Measurements from ENCODE around the gene DLGAP4. TPM values are rescaled to one million over a fixed set of nuclear protein-coding genes. Genes with fewer than 3 reads are reported as not detected.

DLGAP4 gene
- total RNA-seq, 2 donors from 2014 or later, result 62.9 to 78.2 TPM

- Histone ChIP-seq H3K4me1 (ENCODE audit: control insufficient read depth, insufficient read depth, low read length) (peaks cover 4% of the 10 kb centered on the region), H3K27me3 (ENCODE audit: control insufficient read depth, insufficient read depth, low read length, poor library complexity, severe bottlenecking) (peaks cover 4% of the 10 kb centered on the region), H3K4me3 (ENCODE audit: low read length) (no peak overlapping the region), H3K36me3 (ENCODE audit: control insufficient read depth, insufficient read depth, low read length) (peaks cover 13% of the 10 kb centered on the region), H3K27ac (ENCODE audit: low read depth, low read length) (no peak overlapping the region), H3K9me3 (ENCODE audit: control insufficient read depth, low read length) (no peaks in the 10 kb centered on the region), H3K9ac (ENCODE audit: extremely low read depth, low read length, poor library complexity, severe bottlenecking) (no peak overlapping the region)
- Mint-ChIP-seq H3K27me3 (ENCODE audit: insufficient read depth) (peaks cover 22% of the 10 kb centered on the region), H3K27ac (no peak overlapping the region), H3K4me3 (no peak overlapping the region), H3K36me3 (ENCODE audit: low read depth) (peaks cover 17% of the 10 kb centered on the region), H3K4me1 (peaks cover 15% of the 10 kb centered on the region), H3K9me3 (no peaks in the 10 kb centered on the region)
- WGBS, 2 experiments (ENCODE audit: insufficient coverage in 1 of 2, insufficient read length in 1 of 2), result 83 to 90% methylated on average over 7 of the region's 7 CpGs
- no peak for DNase-seq
- no peak for TF ChIP-seq CTCF (conservative IDR thresholded peaks at IDR 0.05)
Measured at GRCh38 chr20:36260316-36260715, 45.8 kb upstream of the DLGAP4 start.

- Histone ChIP-seq H3K9me3 (ENCODE audit: control insufficient read depth, low read length) (no peaks in the 10 kb centered on the region), H3K9ac (ENCODE audit: extremely low read depth, low read length, poor library complexity, severe bottlenecking) (no peak overlapping the region), H3K27me3 (ENCODE audit: control insufficient read depth, insufficient read depth, low read length, poor library complexity, severe bottlenecking) (peaks cover 4% of the 10 kb centered on the region), H3K4me3 (ENCODE audit: low read length) (no peak overlapping the region), H3K4me1 (ENCODE audit: control insufficient read depth, insufficient read depth, low read length) (peaks cover 4% of the 10 kb centered on the region), H3K36me3 (ENCODE audit: control insufficient read depth, insufficient read depth, low read length) (peaks cover 2% of the 10 kb centered on the region), H3K27ac (ENCODE audit: low read depth, low read length) (no peak overlapping the region)
- Mint-ChIP-seq H3K36me3 (ENCODE audit: low read depth) (peaks cover 8% of the 10 kb centered on the region), H3K27me3 (ENCODE audit: insufficient read depth) (peaks cover 25% of the 10 kb centered on the region), H3K4me3 (no peak overlapping the region), H3K27ac (no peak overlapping the region), H3K4me1 (peaks cover 15% of the 10 kb centered on the region), H3K9me3 (no peaks in the 10 kb centered on the region)
- TF ChIP-seq CTCF (conservative IDR thresholded peaks at IDR 0.05), result no peak
- DNase-seq, result no peak
- 92 to 94% methylated on average over 11 to 12 of the region's 12 CpGs for WGBS, 2 experiments (ENCODE audit: insufficient coverage in 1 of 2, insufficient read length in 1 of 2)
Measured at GRCh38 chr20:36261389-36262105, 44.6 kb upstream of the DLGAP4 start.

- H3K4me3 Mint-ChIP-seq, result no peak overlapping the region
- Histone ChIP-seq H3K9ac (ENCODE audit: extremely low read depth, low read length, poor library complexity, severe bottlenecking) (no peak overlapping the region), H3K27ac (ENCODE audit: low read depth, low read length) (no peak overlapping the region), H3K4me3 (ENCODE audit: low read length) (no peak overlapping the region), H3K4me1 (ENCODE audit: control insufficient read depth, insufficient read depth, low read length) (peaks cover 4% of the 10 kb centered on the region), H3K27me3 (ENCODE audit: control insufficient read depth, insufficient read depth, low read length, poor library complexity, severe bottlenecking) (peaks cover 4% of the 10 kb centered on the region), H3K9me3 (ENCODE audit: control insufficient read depth, low read length) (no peaks in the 10 kb centered on the region), H3K36me3 (ENCODE audit: control insufficient read depth, insufficient read depth, low read length) (no peaks in the 10 kb centered on the region)
- H3K9me3 Mint-ChIP-seq, result no peaks in the 10 kb centered on the region
- WGBS, 2 experiments (ENCODE audit: insufficient coverage in 1 of 2, insufficient read length in 1 of 2), result 94 to 96% methylated on average over 11 to 12 of the region's 12 CpGs
- no peak overlapping the region for H3K27ac Mint-ChIP-seq
- DNase-seq, result no peak
- TF ChIP-seq CTCF (conservative IDR thresholded peaks at IDR 0.05), result no peak
- peaks cover 15% of the 10 kb centered on the region for H3K4me1 Mint-ChIP-seq
- H3K36me3 Mint-ChIP-seq (ENCODE audit: low read depth), result no peaks in the 10 kb centered on the region
- H3K27me3 Mint-ChIP-seq (ENCODE audit: insufficient read depth), result peaks cover 25% of the 10 kb centered on the region
Measured at GRCh38 chr20:36262440-36262839, 43.7 kb upstream of the DLGAP4 start.

Data from endodermal cell (in vitro differentiated cells).